Measurements from ENCODE around the gene MITF.

Gene MITF

GRCh38 chr3:69983546-69984265, 244.4 kb downstream of the MITF start:
- peak; percentile 77 for DNase-seq

DNA sequence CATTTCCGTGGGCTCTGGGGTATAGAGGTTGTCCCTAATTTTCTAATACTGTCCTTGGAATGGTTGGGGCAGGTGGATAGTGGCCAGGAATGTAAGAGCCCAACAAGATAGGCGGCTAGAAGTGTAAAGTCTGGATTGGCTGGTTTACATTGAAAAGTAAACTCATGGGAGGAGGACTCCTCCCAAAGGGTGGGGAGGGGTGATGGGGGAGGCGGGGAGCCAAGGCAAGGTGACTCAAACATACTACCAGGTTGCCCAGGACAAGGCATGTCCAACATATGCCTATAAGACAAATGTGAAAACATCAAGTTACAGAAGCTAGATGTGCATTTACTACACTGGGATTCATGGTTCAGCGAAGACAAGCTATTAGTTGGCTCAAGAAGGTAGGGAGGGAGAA, 246.0 kb downstream of the MITF start:
- DNase-seq: no peak

DNA sequence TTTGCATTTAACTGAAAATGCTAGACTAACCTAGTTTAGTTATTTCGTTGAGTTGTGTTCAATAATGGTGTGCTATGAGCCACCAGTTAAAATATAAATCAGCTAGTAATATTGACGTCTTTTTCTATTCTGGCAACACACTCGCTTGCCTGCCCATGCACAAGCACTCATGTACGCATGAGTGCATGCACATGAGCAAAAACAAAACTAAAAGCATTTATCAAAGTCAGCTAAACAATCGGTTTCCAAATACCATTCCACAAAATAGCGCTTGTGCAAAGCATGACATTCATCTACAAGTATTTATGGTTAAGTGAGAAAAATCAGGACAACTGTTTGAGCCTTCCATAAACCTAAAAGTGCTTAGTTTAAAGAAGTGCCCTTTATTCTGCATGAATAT, 247.2 kb downstream of the MITF start:
- DNase-seq: no peak

DNA sequence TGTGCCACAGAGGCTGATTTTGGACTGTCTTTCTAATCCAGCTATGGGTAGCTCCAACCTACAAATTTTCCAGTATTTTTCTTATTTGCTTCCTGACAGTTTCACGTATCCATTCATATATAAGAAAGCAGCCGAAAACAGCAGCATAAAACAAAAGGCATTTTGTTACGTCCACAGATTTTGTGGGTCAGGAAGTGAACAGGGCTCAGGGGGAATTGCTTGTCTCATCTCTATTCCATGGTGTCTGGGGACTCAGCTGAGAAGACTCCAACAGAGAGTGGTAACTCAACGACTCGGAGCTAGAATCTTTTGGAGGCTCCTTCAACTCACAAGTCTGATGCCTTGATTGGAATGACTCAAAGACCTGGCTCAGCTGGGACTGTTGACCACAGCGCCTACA, 248.6 kb downstream of the MITF start:
- no peak for DNase-seq

DNA sequence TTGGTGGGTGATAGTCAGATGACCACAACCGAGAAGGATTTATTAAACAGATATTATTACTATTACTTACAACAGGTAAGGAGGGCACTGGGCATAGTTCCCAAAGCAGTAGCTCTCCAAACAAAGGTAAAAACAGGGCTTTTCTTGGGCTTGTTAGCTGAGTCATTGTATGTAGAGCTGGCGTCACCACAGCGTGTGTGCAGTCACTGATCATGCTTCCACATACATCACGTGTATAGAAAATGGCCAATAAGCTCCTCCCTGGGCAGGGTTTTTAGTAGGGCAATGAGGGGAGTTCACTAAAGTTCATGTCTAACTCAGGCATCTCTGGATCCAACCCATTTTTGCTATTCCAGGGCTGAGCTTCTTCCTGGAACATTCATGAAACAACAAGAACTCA, 254.5 kb downstream of the MITF start:
- DNase-seq: no peak

- DNase-seq: peak; percentile 79
These were observed 255.7 kb downstream of the MITF start for GRCh38 chr3:69994919-69995318.

- DNase-seq: no peak
These were observed 258.5 kb downstream of the MITF start for GRCh38 chr3:69997631-69998307.

DNA sequence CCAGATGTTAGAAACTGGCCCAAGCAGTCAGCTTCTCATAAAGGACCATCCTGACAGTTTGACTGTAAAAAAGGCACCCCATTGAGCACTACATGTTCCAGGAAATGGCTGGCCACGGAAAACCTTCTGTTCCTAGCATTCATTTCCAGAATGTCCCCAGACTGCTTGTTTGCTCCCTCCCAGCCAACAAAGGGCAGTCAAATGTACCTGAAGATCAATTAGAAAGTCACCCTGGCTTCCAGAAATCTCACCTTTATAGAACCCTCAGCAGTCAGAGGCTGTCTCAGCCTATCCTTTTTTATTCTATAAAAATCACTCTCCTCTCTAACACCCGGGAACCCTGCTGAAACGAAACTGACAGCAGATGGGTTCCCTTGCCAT, 259.5 kb downstream of the MITF start:
- no peak for DNase-seq

- DNase-seq: no peak
These were observed 260.1 kb downstream of the MITF start, which contains the start of gene SAMMSON for GRCh38 chr3:69999140-70000027. Gene SAMMSON (plus strand): TSS chr3:69999733.

DNA sequence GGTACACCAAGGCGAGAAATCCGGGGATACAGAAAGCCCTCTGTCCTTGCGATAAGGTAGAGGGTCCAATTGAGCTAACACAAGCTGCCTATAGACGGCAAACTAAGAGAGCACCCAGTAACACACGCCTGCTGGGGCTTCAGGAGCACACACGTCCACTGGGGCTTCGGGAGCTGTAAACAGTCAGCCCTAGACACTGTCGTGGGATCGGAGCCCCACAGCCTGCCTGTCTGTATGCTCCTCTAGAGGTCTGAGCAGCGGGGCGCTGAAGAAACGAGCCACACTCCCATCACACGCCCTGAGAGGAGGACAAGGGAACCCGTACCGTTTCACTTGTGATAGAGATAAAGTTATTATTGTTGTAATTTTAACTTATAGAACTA, 260.8 kb downstream of the MITF start:
- no peak for DNase-seq

GRCh38 chr3:70000563-70001081, 261.4 kb downstream of the MITF start:
- no peak for DNase-seq

DNA sequence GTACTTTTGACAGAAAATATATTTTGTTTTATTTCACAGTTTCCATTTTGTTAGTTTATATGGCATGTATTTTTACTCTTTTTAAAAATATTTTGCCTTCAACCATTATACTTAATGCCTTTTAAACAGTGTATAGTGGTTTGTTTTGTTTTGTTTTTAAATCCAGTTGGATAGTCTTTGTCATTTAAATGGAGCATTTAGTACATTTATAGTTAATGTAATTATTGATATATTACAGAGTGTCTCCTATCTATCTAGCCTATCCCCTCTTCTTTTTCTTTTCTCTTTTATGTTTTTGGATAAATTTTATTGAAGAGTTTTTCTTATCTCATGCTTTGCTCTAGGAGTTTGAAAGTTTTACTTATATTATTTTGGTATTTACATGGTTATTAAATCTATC, 263.9 kb downstream of the MITF start:
- DNase-seq: no peak

- DNase-seq: peak; percentile 66
These were observed 266.8 kb downstream of the MITF start for GRCh38 chr3:70006089-70006488.

DNA sequence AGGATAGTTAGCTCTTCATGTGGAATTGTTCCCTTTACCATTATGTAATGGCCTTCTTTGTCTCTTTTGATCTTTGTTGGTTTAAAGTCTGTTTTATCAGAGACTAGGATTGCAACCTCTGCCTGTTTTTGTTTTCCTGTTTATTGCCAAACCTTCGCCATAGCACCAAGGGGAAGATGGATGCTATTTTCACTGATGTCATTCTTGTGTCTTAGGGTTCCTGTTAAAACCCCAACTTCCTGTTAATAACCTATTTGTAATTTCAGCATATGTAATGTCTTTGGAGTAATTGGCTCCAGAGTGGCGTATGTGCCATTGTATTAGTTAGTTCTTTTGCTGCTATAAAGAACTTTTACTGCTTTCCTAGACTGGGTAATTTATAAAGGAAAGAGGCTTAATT, 271.1 kb downstream of the MITF start:
- peak; percentile 28 for DNase-seq

DNA sequence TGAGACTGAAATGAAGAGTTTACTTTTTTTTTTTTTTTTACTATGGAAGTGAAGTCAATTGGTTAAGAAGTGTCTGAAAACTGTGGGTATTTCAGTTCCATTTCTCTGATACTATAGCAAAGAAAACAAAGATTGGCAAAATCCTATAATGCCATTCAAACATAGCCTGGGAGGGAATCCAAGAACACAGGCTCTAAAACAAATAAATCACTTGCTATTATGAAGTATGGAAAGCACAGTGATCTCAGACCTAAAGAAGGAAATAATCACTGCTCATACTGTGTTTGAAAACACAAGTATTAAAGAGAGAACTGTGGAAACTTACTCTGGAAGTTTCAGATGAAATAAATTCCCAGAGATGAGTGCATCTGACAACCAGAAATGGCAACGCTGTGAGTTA, 272.3 kb downstream of the MITF start:
- no peak for DNase-seq

Measured in suppressor macrophage treated with lipopolysaccharide for 4 hours (primary cell).